Panc1 (cell line): ENCODE results near the gene COL27A1. TPM values are rescaled to one million over a fixed set of nuclear protein-coding genes. Genes with fewer than 3 reads are reported as not detected.
"Not testable (repeated sequence)": the region's sequence is repeated elsewhere in the genome, so short reads cannot be mapped to it uniquely, and the experiment has no call there.

Source experiments
- ATAC-seq: fragments of 200-7000 bp; cut with Tn5 transposase; 2 replicates; pipeline ENCODE4 v1.9.1; 2020; ENCODE audit warnings: mild to moderate bottlenecking, moderate library complexity
- BruUV-seq: library from RNA; stranded (reverse); fragments of 400-500 nt; replicated peaks from 2 replicates; lab custom pipeline; 2021; lab: Mats Ljungman, UMichigan
- CTCF ChIA-PET: fragments of 300-600 bp; sonication (Branson Sonifier 250); formaldehyde crosslinking; loops from one replicate; lab custom pipeline; 2022; ENCODE audit warnings: antibody characterized with exemption; lab: Charles Lee
- POLR2A ChIA-PET: fragments of 300-600 bp; sonication (Branson Sonifier 250); formaldehyde crosslinking; loops from one replicate; lab custom pipeline; 2022; ENCODE audit warnings: antibody characterized with exemption; lab: Charles Lee
- DNase-seq: peaks from one replicate; pipeline ENCODE4 v3.0.0-alpha.2; 2010; ENCODE audit warnings: low read depth, low spot score
- H3K27ac ChIP-seq: 2 replicates; pipeline ENCODE4 v1.5.1; 2011; ENCODE audit warnings: mild to moderate bottlenecking, low read length, inconsistent platforms
- H3K27me3 ChIP-seq: fragments of 200-500 bp; sonication (Bioruptor generic); 2 replicates; pipeline ENCODE4 v1.6.0; 2014; ENCODE audit warnings: low read length, inconsistent platforms; ENCODE audit not compliant: control insufficient read depth, insufficient read depth
- H3K36me3 ChIP-seq: fragments of 200-500 bp; sonication (Bioruptor generic); 2 replicates; pipeline ENCODE4 v1.5.1; 2014; ENCODE audit warnings: inconsistent platforms, mild to moderate bottlenecking, low read length, moderate library complexity; ENCODE audit not compliant: control insufficient read depth, insufficient read depth
- H3K4me1 ChIP-seq: 2 replicates; pipeline ENCODE4 v1.5.1; 2011; ENCODE audit warnings: inconsistent platforms, mild to moderate bottlenecking, low read length, moderate library complexity; ENCODE audit not compliant: control insufficient read depth, insufficient read depth
- H3K4me3 ChIP-seq, 2 experiments: 2 replicates each; pipeline ENCODE4 v1.5.1; 2011 to 2012; ENCODE audit warnings: low read depth in 2 of 2, low read length in 2 of 2, mild to moderate bottlenecking in 2 of 2, inconsistent platforms in 1 of 2, moderate library complexity in 1 of 2
- H3K9me3 ChIP-seq: fragments of 200-500 bp; sonication (Bioruptor generic); 2 replicates; pipeline ENCODE4 v1.5.1; 2014; ENCODE audit warnings: low read depth, mild to moderate bottlenecking, inconsistent platforms, low read length, moderate library complexity; ENCODE audit not compliant: control insufficient read depth, insufficient read depth
- POLR2AphosphoS5 ChIP-seq: IDR thresholded peaks from 2 replicates; pipeline ENCODE4 v1.6.1; 2012; ENCODE audit warnings: mild to moderate bottlenecking, low read depth, low read length, moderate library complexity
- REST ChIP-seq, 2 experiments: IDR thresholded peaks; 2 replicates each; pipeline ENCODE4 v1.6.1; 2011 to 2012; ENCODE audit warnings: low read depth in 2 of 2, control low read depth in 1 of 2, low read length in 1 of 2, mild to moderate bottlenecking in 1 of 2, moderate library complexity in 1 of 2; ENCODE audit not compliant: insufficient read depth in 1 of 2
- SIN3A ChIP-seq: IDR thresholded peaks from 2 replicates; pipeline ENCODE4 v1.6.1; 2012; ENCODE audit warnings: low read depth, mild to moderate bottlenecking, low read length, moderate library complexity, borderline replicate concordance; ENCODE audit not compliant: insufficient read depth
- TCF7L2 ChIP-seq: IDR thresholded peaks from 2 replicates; pipeline ENCODE4 v1.6.1; 2011; ENCODE audit warnings: mild to moderate bottlenecking, low read depth, low read length, inconsistent platforms
- in situ Hi-C: cut with HindIII; loops from 2 replicates; pipeline ENCODE4 v1.10.0; 2016; ENCODE audit warnings: low sequenced_read_pairs, low pct_unique_long_range_greater_than_20kb
- intact Hi-C: fragments of 100-400 bp; cut with micrococcal nuclease; formaldehyde crosslinking; loops from one replicate; pipeline ENCODE4 v1.10.0; 2022; ENCODE audit not compliant: unreplicated experiment
- total RNA-seq: library from RNA; stranded (reverse); gene quantifications from one replicate; pipeline ENCODE4 v1.2.1, GENCODE V29; 2021; ENCODE audit not compliant: unreplicated experiment
- TF ChIP-seq, protein P1 (sequence below): fragments of 450-650 bp; IDR thresholded peaks from 2 replicates; pipeline ENCODE4 v1.5.1; 2017; ENCODE audit warnings: mild to moderate bottlenecking

Gene COL27A1
- total RNA-seq, 1 experiment from 2014 or later, result 5.1 TPM

- H3K36me3 ChIP-seq, result no peaks in the 10 kb centered on the region
- TF ChIP-seq SIN3A, result no peak
- TF ChIP-seq TCF7L2, result no peak
- TF ChIP-seq REST (IDR thresholded peaks at IDR 0.05; ENCODE audit: insufficient read depth in 1 of 2, low read depth in 2 of 2, low read length in 1 of 2), result no peak
- TF ChIP-seq, protein P1, sequence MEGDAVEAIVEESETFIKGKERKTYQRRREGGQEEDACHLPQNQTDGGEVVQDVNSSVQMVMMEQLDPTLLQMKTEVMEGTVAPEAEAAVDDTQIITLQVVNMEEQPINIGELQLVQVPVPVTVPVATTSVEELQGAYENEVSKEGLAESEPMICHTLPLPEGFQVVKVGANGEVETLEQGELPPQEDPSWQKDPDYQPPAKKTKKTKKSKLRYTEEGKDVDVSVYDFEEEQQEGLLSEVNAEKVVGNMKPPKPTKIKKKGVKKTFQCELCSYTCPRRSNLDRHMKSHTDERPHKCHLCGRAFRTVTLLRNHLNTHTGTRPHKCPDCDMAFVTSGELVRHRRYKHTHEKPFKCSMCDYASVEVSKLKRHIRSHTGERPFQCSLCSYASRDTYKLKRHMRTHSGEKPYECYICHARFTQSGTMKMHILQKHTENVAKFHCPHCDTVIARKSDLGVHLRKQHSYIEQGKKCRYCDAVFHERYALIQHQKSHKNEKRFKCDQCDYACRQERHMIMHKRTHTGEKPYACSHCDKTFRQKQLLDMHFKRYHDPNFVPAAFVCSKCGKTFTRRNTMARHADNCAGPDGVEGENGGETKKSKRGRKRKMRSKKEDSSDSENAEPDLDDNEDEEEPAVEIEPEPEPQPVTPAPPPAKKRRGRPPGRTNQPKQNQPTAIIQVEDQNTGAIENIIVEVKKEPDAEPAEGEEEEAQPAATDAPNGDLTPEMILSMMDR, result no peak
- TF ChIP-seq POLR2AphosphoS5, result no peak
- ATAC-seq (no peak), DNase-seq (no peak)
- H3K4me1 ChIP-seq, result no peaks in the 10 kb centered on the region
- no peaks in the 10 kb centered on the region for H3K27me3 ChIP-seq
- no peaks in the 10 kb centered on the region for H3K9me3 ChIP-seq
- no peak overlapping the region for H3K27ac ChIP-seq
- in situ Hi-C loops, result no loop called here
- no TSS peak for BruUV-seq
- ChIA-PET POLR2A (no interaction called here), CTCF (no interaction called here)
- no peak overlapping the region for H3K4me3 ChIP-seq
- intact Hi-C loops, result no loop called here
Observed at GRCh38 chr9:114327749-114328148, 172.4 kb downstream of the COL27A1 start.

DNA sequence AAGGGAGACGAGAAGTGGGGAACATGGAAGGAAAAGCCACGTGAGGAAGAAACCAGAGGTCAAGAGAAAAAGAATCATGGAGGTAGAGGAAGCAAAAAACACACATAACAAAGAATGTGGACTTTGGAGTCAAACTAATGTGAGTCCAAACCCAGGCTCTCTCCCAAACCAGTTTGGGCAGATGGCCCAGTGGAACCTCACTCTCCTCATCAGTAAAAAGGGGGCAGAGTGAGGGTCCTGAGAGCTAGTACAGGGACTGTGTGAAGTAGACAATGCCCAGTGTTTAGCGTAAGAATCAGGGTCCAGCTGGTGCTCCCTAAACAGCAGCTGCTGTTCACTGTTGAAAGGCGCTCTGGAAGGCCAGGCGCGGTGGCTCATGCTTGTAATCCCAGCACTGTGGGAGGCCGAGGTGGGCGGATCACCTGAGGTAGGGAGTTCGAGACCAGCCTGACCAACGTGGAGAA is 173.1 kb downstream of the COL27A1 start:
- H3K27ac ChIP-seq, H3K4me3 ChIP-seq, CTCF ChIA-PET, H3K27me3 ChIP-seq, H3K36me3 ChIP-seq, BruUV-seq, intact Hi-C loops, ATAC-seq, in situ Hi-C loops, H3K4me1 ChIP-seq, DNase-seq, POLR2A ChIA-PET, H3K9me3 ChIP-seq: not testable (repeated sequence)

GRCh38 chr9:114328937-114329624 is 173.7 kb downstream of the COL27A1 start:
- POLR2A ChIA-PET, CTCF ChIA-PET, H3K9me3 ChIP-seq, H3K27ac ChIP-seq, in situ Hi-C loops, intact Hi-C loops, DNase-seq, H3K27me3 ChIP-seq, H3K4me3 ChIP-seq, BruUV-seq, H3K4me1 ChIP-seq, ATAC-seq, H3K36me3 ChIP-seq: not testable (repeated sequence)

DNA sequence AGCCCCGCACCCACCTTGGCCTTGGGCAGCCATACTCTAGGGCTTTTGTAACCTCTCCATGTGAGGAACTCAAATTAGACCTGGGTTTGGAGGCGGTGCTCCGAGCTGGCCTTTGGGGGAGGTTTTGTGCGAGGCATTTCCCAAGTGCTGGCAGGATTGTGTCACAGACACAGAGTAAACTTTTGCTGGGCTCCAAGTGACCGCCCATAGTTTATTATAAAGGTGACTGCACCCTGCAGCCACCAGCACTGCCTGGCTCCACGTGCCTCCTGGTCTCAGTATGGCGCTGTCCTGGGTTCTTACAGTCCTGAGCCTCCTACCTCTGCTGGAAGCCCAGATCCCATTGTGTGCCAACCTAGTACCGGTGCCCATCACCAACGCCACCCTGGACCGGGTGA is 174.3 kb downstream of the COL27A1 start, which contains the start of gene ORM2:
ORM2 (plus strand) TSS at position 245 of the 398 bp plus-strand sequence; CDS start at position 281, 36 bp downstream.
- ATAC-seq, result peak; percentile 16; the same call in 1 of the 2 replicates
- H3K9me3 ChIP-seq, POLR2A ChIA-PET, intact Hi-C loops, H3K4me1 ChIP-seq, DNase-seq, H3K4me3 ChIP-seq, H3K27ac ChIP-seq, H3K27me3 ChIP-seq, H3K36me3 ChIP-seq, BruUV-seq, CTCF ChIA-PET, in situ Hi-C loops: not testable (repeated sequence)
